DOHH2 (cell line): ENCODE measurements around the gene MKRN2.

Experiments used
- CTCF ChIP-seq: fragments of 200-600 bp; sonication (generic); IDR thresholded peaks from one replicate; pipeline ENCODE4 v1.5.1; 2014; ENCODE audit warnings: antibody characterized with exemption, mild to moderate bottlenecking, low read depth, low read length; ENCODE audit not compliant: poor library complexity, severe bottlenecking
- EZH2phosphoT487 ChIP-seq: fragments of 200-600 bp; sonication (generic); IDR thresholded peaks from 2 replicates; pipeline ENCODE4 v1.6.1; 2017; ENCODE audit warnings: borderline replicate concordance, mild to moderate bottlenecking, antibody characterized with exemption, low read length, moderate library complexity, mixed read lengths

GRCh38 chr3:12574661-12575060 is 17.8 kb downstream of the MKRN2 start:
- TF ChIP-seq CTCF (no peak), EZH2phosphoT487 (no peak)
